Endothelial cell of umbilical vein (primary cell): ENCODE data around the gene PRSS53. TPM values are rescaled to one million over a fixed set of nuclear protein-coding genes. Genes with fewer than 3 reads are reported as not detected.

Source experiments
- BruUV-seq: library from RNA; stranded (reverse); fragments of 400-500 nt; replicated peaks from 2 replicates; lab custom pipeline; 2021; lab: Mats Ljungman, UMichigan
- CTCF ChIA-PET: fragments of 300-600, 350-600 bp; sonication (Branson Sonifier 250); formaldehyde crosslinking; loops from one replicate; lab custom pipeline; 2021; ENCODE audit warnings: antibody characterized with exemption, inconsistent platforms; lab: Charles Lee
- POLR2A ChIA-PET: fragments of 300-600, 350-600 bp; sonication (Branson Sonifier 250); formaldehyde crosslinking; loops from one replicate; lab custom pipeline; 2021; ENCODE audit warnings: antibody characterized with exemption, inconsistent platforms; lab: Charles Lee
- DNase-seq: peaks from one replicate; pipeline ENCODE4 v3.0.0-alpha.2; 2011; ENCODE audit warnings: low read depth, low spot score
- FAIRE-seq: peaks from 2 replicates; lab custom pipeline; 2011; peaks lifted over from hg19 to GRCh38; lab: Jason Lieb, UNC
- H2AFZ ChIP-seq: 2 replicates; pipeline ENCODE4 v1.6.0; 2012; ENCODE audit warnings: low read depth, low read length, control low read depth, inconsistent platforms
- H3K27ac ChIP-seq: 2 replicates; pipeline ENCODE4 v1.5.1; 2011; ENCODE audit warnings: low read depth, mild to moderate bottlenecking, control low read depth, low read length, moderate library complexity; ENCODE audit not compliant: insufficient read depth
- H3K27me3 ChIP-seq, 2 experiments: 2 replicates each; pipeline versions ENCODE4 v1.6.0 to v1.6.1; 2011; ENCODE audit warnings: low read length in 2 of 2, mixed read lengths in 1 of 2; ENCODE audit not compliant: control insufficient read depth in 2 of 2, insufficient read depth in 2 of 2
- H3K36me3 ChIP-seq, 2 experiments: 2 replicates in 1 of 2; 3 replicates in 1 of 2; pipeline ENCODE4 v1.5.1; 2011; ENCODE audit warnings: low read length in 2 of 2, mild to moderate bottlenecking in 1 of 2, moderate library complexity in 1 of 2; ENCODE audit not compliant: control insufficient read depth in 2 of 2, insufficient read depth in 2 of 2; ENCODE audit errors: extremely low read depth in 1 of 2
- H3K4me1 ChIP-seq: 3 replicates; pipeline ENCODE4 v1.5.1; 2011; ENCODE audit warnings: mild to moderate bottlenecking, low read length; ENCODE audit not compliant: control insufficient read depth, insufficient read depth; ENCODE audit errors: extremely low read depth
- H3K4me2 ChIP-seq: 2 replicates; pipeline ENCODE4 v1.6.1; 2011; ENCODE audit warnings: low read length, control low read depth, mixed read lengths; ENCODE audit not compliant: insufficient read depth
- H3K4me3 ChIP-seq, 3 experiments: fragments of 200-600 bp in 1 of 3; sonication (generic), shearing (Covaris generic) in 1 of 3; replicated peaks in 1 of 3; 2 replicates each; pipeline ENCODE4 v1.5.1; 2011 to 2016; ENCODE audit warnings: control low read depth in 3 of 3, low read length in 3 of 3, mild to moderate bottlenecking in 2 of 3, inconsistent platforms in 1 of 3, low read depth in 1 of 3, moderate library complexity in 1 of 3; ENCODE audit not compliant: insufficient read depth in 1 of 3
- H3K79me2 ChIP-seq: 2 replicates; pipeline ENCODE4 v1.6.0; 2012; ENCODE audit warnings: low read length, inconsistent platforms; ENCODE audit not compliant: control insufficient read depth, insufficient read depth
- H3K9ac ChIP-seq: replicated peaks from 2 replicates; pipeline ENCODE3; 2011; ENCODE audit warnings: low read length, control low read depth; ENCODE audit not compliant: insufficient read depth; ENCODE audit errors: extremely low read depth
- H3K9me1 ChIP-seq: replicated peaks from 3 replicates; pipeline ENCODE4 v1.6.0; 2011; ENCODE audit warnings: mild to moderate bottlenecking, low read length; ENCODE audit not compliant: control insufficient read depth, insufficient read depth; ENCODE audit errors: extremely low read depth
- H3K9me3 ChIP-seq: replicated peaks from 2 replicates; pipeline ENCODE4 v1.5.1; 2012; ENCODE audit warnings: low read length, inconsistent platforms; ENCODE audit not compliant: control insufficient read depth, insufficient read depth
- H4K20me1 ChIP-seq: replicated peaks from 2 replicates; pipeline ENCODE3; 2011; ENCODE audit warnings: mild to moderate bottlenecking, low read length; ENCODE audit not compliant: control insufficient read depth, insufficient read depth; ENCODE audit errors: extremely low read depth
- EZH2 ChIP-seq: IDR thresholded peaks from 2 replicates; pipeline ENCODE4 v1.6.1; 2012; ENCODE audit warnings: borderline replicate concordance, low read depth, mild to moderate bottlenecking, moderate library complexity, low read length, inconsistent platforms; ENCODE audit not compliant: severe bottlenecking
- FOS ChIP-seq: IDR thresholded peaks from 2 replicates; pipeline ENCODE4 v1.6.1; 2011; ENCODE audit warnings: mild to moderate bottlenecking, low read length, moderate library complexity, borderline replicate concordance; ENCODE audit not compliant: insufficient read depth
- GATA2 ChIP-seq: IDR thresholded peaks from 2 replicates; pipeline ENCODE4 v1.7.0; 2011; ENCODE audit warnings: low read depth, mild to moderate bottlenecking, moderate library complexity, mixed read lengths, low read length; ENCODE audit not compliant: insufficient read length, insufficient read depth
- JUN ChIP-seq: IDR thresholded peaks from 2 replicates; pipeline ENCODE4 v1.6.1; 2011; ENCODE audit warnings: borderline replicate concordance, low read depth; ENCODE audit not compliant: insufficient read length, insufficient read depth
- MAX ChIP-seq: IDR thresholded peaks from 2 replicates; pipeline ENCODE4 v1.6.1; 2011; ENCODE audit not compliant: insufficient read depth, insufficient read length
- MYC ChIP-seq: IDR thresholded peaks from one replicate; pipeline ENCODE4 v1.6.1; 2011; ENCODE audit warnings: mild to moderate bottlenecking, low read depth, low read length
- POLR2A ChIP-seq: IDR thresholded peaks from 2 replicates; pipeline ENCODE4 v1.6.1; 2012; ENCODE audit warnings: low read depth, mild to moderate bottlenecking, control low read depth, low read length
- POLR2AphosphoS5 ChIP-seq: IDR thresholded peaks from 2 replicates; pipeline ENCODE4 v1.6.1; 2012; ENCODE audit warnings: low read depth, mild to moderate bottlenecking, control low read depth, low read length, moderate library complexity; ENCODE audit not compliant: insufficient read depth
- dilution Hi-C: fragments of 300-500 bp; cut with MboI; formaldehyde crosslinking; loops from one replicate; pipeline ENCODE4 v1.15.0; 2019; ENCODE audit warnings: low sequenced_read_pairs; ENCODE audit not compliant: extremely low pct_ligation_motif_present
- intact Hi-C: fragments of 100-400 bp; cut with micrococcal nuclease; formaldehyde crosslinking; loops from one replicate; pipeline ENCODE4 v1.10.0; 2022
- polyA plus RNA-seq, 4 experiments: library from polyadenylated mRNA; depleted of rRNA in 3 of 4; stranded (reverse) in 3 of 4; unstranded in 1 of 4; fragments of >200 nt; gene quantifications; 2 replicates each; pipeline versions ENCODE4 v1.2.1 to v1.2.3, GENCODE V29; 2011 to 2012; ENCODE audit warnings: missing spikeins in 1 of 4
- total RNA-seq: library from RNA; stranded (reverse); gene quantifications from 2 replicates; pipeline ENCODE4 v1.2.3, GENCODE V29; 2021
- TF ChIP-seq, protein P1 (sequence below), 2 donors: IDR thresholded peaks; 1 replicate in 1 of 2; 2 replicates in 1 of 2; pipeline ENCODE4 v1.5.1; 2011; ENCODE audit warnings: low read length in 2 of 2, mild to moderate bottlenecking in 2 of 2, moderate library complexity in 2 of 2, control low read depth in 1 of 2, inconsistent platforms in 1 of 2, low read depth in 1 of 2; ENCODE audit not compliant: insufficient read depth in 1 of 2; ENCODE audit errors: extremely low read depth in 1 of 2

PRSS53 gene
- total and polyA plus RNA-seq, 2 donors (not counting 3 experiments of a cell fraction or from before 2014, with no cell fraction given): 2.8 to 3.5 TPM

GRCh38 chr16:31074814-31075183 is 13.9 kb downstream of the PRSS53 start:
- dilution Hi-C loops: no loop called here
- ChIA-PET CTCF (interaction anchor here (1.2 to 2.3 kb wide), 6 partner anchors 9 to 368 kb away, joined by 3 to 22 read pairs (median 6); partner anchors contain the start of genes HSD3B7 and ZNF843), POLR2A (interaction anchor here (0.9 to 1.8 kb wide), 4 partner anchors 9 to 105 kb away, joined by 5 to 9 read pairs (median 6); partner anchors contain the start of genes FUS and STX4)
- H3K27ac ChIP-seq: peak overlapping the region; percentile 86
- intact Hi-C loops: loop anchor here (1.0 to 10.0 kb wide), 10 partner anchors 20 to 790 kb away; partner anchors contain the start of genes ARMC5, FUS, HSD3B7 and KAT8
- H4K20me1 ChIP-seq: no peaks in the 10 kb centered on the region
- H3K4me1 ChIP-seq: peaks cover 14% of the 10 kb centered on the region
- peaks cover 3 to 28% of the 10 kb centered on the region in 2 experiments for H3K36me3 ChIP-seq
- peak overlapping the region; percentile 61 to 87 (median 87) for H3K4me3 ChIP-seq
- peaks cover 48% of the 10 kb centered on the region for H3K79me2 ChIP-seq
- no peak for FAIRE-seq
- no peaks in the 10 kb centered on the region for H3K9me1 ChIP-seq
- no peak for TF ChIP-seq FOS
- no peak for TF ChIP-seq GATA2
- no peak for TF ChIP-seq JUN
- no peak for TF ChIP-seq POLR2AphosphoS5
- no peaks in the 10 kb centered on the region for H3K9me3 ChIP-seq
- no peaks in the 10 kb centered on the region for H3K27me3 ChIP-seq
- no TSS peak for BruUV-seq
- DNase-seq: no peak
- peak overlapping the region; percentile 51 for H2AFZ ChIP-seq
- H3K4me2 ChIP-seq: peak overlapping the region; percentile 88
- H3K9ac ChIP-seq: peak overlapping the region; percentile 97

DNA sequence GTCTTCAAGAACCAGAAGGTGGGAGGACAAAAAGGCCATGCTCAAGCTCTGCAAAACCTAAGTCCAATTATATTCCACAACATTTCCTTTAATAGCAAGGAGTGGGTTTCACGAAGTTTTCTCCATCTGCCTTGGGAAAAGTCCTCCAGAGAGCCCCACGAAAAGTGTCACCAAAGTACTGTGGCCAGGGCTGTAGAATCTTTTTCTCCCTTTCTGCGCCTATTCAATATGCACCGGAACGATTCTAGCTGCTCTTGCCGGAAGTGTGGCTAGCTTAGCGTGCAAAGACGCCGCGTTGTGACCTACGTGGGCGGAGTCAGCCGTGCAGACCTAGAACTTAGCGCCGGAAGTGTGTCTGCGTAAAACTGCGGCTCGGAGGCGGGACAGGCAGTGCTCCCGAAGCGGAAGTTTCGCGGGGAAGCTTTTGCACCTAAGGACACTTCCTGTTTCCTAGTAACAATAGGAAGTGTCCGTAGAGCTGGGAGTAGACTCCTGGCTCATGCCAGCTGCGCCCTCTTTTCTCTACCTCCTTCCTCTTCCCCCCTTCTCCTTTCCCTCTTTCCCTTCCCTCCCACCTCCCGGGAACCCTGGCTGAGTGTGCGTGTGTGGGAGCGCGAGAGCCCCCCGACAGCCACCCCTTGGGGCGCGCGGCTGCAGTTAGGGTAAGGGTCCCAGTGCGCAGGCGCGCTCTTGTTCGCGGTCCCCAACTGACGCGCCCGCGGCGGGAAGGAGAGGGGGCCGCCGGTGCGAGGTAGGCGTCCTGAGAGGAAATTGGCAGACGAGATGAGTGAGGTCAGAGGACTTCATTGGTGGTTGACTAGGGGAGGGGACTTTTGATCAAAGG is 14.6 kb downstream of the PRSS53 start, which contains the start of the genes ZNF646 and ZNF668:
TSS of gene ZNF646 (plus strand) at position 453 of the 844 bp plus-strand sequence. CDS start 1,903 bp downstream, outside the sequence.
TSS of gene ZNF668 (minus strand) at position 271 of the 844 bp plus-strand sequence. CDS start 9,781 bp downstream, outside the sequence.
- DNase-seq (peak; percentile 99), FAIRE-seq (peak; percentile 100)
- no TSS peak for BruUV-seq
- ChIA-PET CTCF (interaction anchor here (0.6 to 2.3 kb wide), 12 partner anchors 9 to 795 kb away, joined by 3 to 22 read pairs (median 4); partner anchors contain the start of genes HSD3B7, VKORC1 and ZNF843), POLR2A (interaction anchor here (0.9 to 1.8 kb wide), 4 partner anchors 10 to 106 kb away, joined by 5 to 9 read pairs (median 6); partner anchors contain the start of genes FUS and STX4)
- no peaks in the 10 kb centered on the region for H3K27me3 ChIP-seq
- TF ChIP-seq JUN (no peak), POLR2AphosphoS5 (peak; percentile 93), POLR2A (peak; percentile 84), MYC (peak; percentile 70), FOS (no peak), EZH2 (no peak), MAX (no peak), GATA2 (no peak)
- TF ChIP-seq, protein P1, sequence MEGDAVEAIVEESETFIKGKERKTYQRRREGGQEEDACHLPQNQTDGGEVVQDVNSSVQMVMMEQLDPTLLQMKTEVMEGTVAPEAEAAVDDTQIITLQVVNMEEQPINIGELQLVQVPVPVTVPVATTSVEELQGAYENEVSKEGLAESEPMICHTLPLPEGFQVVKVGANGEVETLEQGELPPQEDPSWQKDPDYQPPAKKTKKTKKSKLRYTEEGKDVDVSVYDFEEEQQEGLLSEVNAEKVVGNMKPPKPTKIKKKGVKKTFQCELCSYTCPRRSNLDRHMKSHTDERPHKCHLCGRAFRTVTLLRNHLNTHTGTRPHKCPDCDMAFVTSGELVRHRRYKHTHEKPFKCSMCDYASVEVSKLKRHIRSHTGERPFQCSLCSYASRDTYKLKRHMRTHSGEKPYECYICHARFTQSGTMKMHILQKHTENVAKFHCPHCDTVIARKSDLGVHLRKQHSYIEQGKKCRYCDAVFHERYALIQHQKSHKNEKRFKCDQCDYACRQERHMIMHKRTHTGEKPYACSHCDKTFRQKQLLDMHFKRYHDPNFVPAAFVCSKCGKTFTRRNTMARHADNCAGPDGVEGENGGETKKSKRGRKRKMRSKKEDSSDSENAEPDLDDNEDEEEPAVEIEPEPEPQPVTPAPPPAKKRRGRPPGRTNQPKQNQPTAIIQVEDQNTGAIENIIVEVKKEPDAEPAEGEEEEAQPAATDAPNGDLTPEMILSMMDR (IDR thresholded peaks at IDR 0.05; ENCODE audit: extremely low read depth in 1 of 2, insufficient read depth in 1 of 2, low read depth in 1 of 2, low read length in 2 of 2): no peak
- H3K4me1 ChIP-seq: peaks cover 14% of the 10 kb centered on the region
- H3K9ac ChIP-seq: peak within 1 kb of the TSS; percentile 97
- H3K36me3 ChIP-seq: peaks cover 3 to 23% of the 10 kb centered on the region in 2 experiments
- H3K4me2 ChIP-seq: peak within 1 kb of the TSS; percentile 88
- peak within 1 kb of the TSS; percentile 70 for H2AFZ ChIP-seq
- no peaks in the 10 kb centered on the region for H4K20me1 ChIP-seq
- H3K79me2 ChIP-seq: peaks cover 47% of the 10 kb centered on the region
- dilution Hi-C loops: no loop called here
- H3K9me1 ChIP-seq: no peaks in the 10 kb centered on the region
- intact Hi-C loops: loop anchor here (1.0 to 10.0 kb wide), 11 partner anchors 15 to 791 kb away; partner anchors contain the start of genes ARMC5, FUS, HSD3B7 and KAT8
- H3K4me3 ChIP-seq: peak within 1 kb of the TSS; percentile 68 to 87 (median 87)
- H3K27ac ChIP-seq: peak within 1 kb of the TSS; percentile 86
- H3K9me3 ChIP-seq: no peaks in the 10 kb centered on the region
